ENCODE measurements around the gene TMEM184A.

DNA sequence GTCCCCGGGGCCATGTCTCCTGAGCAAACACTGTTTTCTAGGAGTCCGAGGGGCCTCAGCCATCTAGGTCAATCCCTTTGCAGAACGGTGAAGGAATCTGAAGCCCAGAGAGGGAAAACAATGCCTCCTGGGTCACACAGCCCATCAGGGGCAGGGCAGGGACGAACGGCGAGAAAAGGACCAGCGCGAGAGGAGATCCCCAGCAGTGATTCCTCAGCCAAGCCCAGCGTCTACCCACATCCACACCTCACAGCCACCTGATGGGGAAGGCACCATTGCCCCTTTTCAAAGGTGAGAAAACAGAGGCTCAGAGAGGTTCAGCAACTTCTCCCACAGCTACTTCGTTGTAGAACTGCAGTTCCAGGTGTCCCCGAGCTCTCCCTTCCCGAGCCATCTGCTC lies 31.7 kb upstream of the TMEM184A start:
- no peak for TF ChIP-seq POLR2A (IDR thresholded peaks at IDR 0.05)
- TF ChIP-seq, protein P1, sequence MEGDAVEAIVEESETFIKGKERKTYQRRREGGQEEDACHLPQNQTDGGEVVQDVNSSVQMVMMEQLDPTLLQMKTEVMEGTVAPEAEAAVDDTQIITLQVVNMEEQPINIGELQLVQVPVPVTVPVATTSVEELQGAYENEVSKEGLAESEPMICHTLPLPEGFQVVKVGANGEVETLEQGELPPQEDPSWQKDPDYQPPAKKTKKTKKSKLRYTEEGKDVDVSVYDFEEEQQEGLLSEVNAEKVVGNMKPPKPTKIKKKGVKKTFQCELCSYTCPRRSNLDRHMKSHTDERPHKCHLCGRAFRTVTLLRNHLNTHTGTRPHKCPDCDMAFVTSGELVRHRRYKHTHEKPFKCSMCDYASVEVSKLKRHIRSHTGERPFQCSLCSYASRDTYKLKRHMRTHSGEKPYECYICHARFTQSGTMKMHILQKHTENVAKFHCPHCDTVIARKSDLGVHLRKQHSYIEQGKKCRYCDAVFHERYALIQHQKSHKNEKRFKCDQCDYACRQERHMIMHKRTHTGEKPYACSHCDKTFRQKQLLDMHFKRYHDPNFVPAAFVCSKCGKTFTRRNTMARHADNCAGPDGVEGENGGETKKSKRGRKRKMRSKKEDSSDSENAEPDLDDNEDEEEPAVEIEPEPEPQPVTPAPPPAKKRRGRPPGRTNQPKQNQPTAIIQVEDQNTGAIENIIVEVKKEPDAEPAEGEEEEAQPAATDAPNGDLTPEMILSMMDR (IDR thresholded peaks at IDR 0.05): no peak
